Measurements from ENCODE around the gene ZDHHC3. TPM values are rescaled to one million over a fixed set of nuclear protein-coding genes. Genes with fewer than 3 reads are reported as not detected.

Gene ZDHHC3
- total and polyA plus RNA-seq, 2 experiments from 2014 or later, result 60.3 to 62.0 TPM

GRCh38 chr3:44984335-44984734 lies 8.4 kb upstream of the ZDHHC3 start:
- Histone ChIP-seq H3K4me2 (no peak overlapping the region), H2AFZ (no peak overlapping the region), H3K36me3 (replicated peaks; ENCODE audit: insufficient read depth, low read depth) (no peaks in the 10 kb centered on the region), H4K20me1 (ENCODE audit: insufficient read depth, poor library complexity, severe bottlenecking) (peaks cover 12% of the 10 kb centered on the region), H3K9me3 (ENCODE audit: low read depth) (no peaks in the 10 kb centered on the region), H3K4me1 (ENCODE audit: insufficient read depth) (no peaks in the 10 kb centered on the region), H3K27me3 (no peaks in the 10 kb centered on the region), H3K4me3 (no peak overlapping the region), H3K9me2 (replicated peaks; ENCODE audit: insufficient read depth) (no peaks in the 10 kb centered on the region), H3K79me2 (peaks cover 87% of the 10 kb centered on the region), H3K27ac (no peak overlapping the region)
- WGBS (ENCODE audit: low lambda C conversion rate, missing lambda C conversion rate), result 95% methylated on average over 2 of the region's 2 CpGs
- TF ChIP-seq CTCF (IDR thresholded peaks at IDR 0.05; ENCODE audit: poor library complexity), result no peak
- TF ChIP-seq EZH2 (IDR thresholded peaks at IDR 0.05; ENCODE audit: borderline replicate concordance), result no peak
- TF ChIP-seq EZH2phosphoT487 (IDR thresholded peaks at IDR 0.05; ENCODE audit: low read depth, severe bottlenecking, unreplicated experiment), result no peak
- no peak for DNase-seq (ENCODE audit: low spot score)

GRCh38 chr3:44983484-44983941 lies 7.5 kb upstream of the ZDHHC3 start:
- 68% methylated on average over 1 of the region's 1 CpG for WGBS (ENCODE audit: low lambda C conversion rate, missing lambda C conversion rate)
- H4K20me1 ChIP-seq (ENCODE audit: insufficient read depth, poor library complexity, severe bottlenecking), result peaks cover 12% of the 10 kb centered on the region

GRCh38 chr3:44982817-44983216 lies 6.8 kb upstream of the ZDHHC3 start:
- Histone ChIP-seq H3K4me3 (no peak overlapping the region), H2AFZ (no peak overlapping the region), H3K4me2 (no peak overlapping the region), H3K27ac (no peak overlapping the region), H3K4me1 (ENCODE audit: insufficient read depth) (peaks cover under 1% of the 10 kb centered on the region), H3K9me3 (ENCODE audit: low read depth) (no peaks in the 10 kb centered on the region), H3K9me2 (replicated peaks; ENCODE audit: insufficient read depth) (no peaks in the 10 kb centered on the region), H4K20me1 (ENCODE audit: insufficient read depth, poor library complexity, severe bottlenecking) (peaks cover 12% of the 10 kb centered on the region), H3K36me3 (replicated peaks; ENCODE audit: insufficient read depth, low read depth) (no peaks in the 10 kb centered on the region), H3K79me2 (peaks cover 89% of the 10 kb centered on the region), H3K27me3 (no peaks in the 10 kb centered on the region)
- no peak for TF ChIP-seq CTCF (IDR thresholded peaks at IDR 0.05; ENCODE audit: poor library complexity)
- TF ChIP-seq EZH2 (IDR thresholded peaks at IDR 0.05; ENCODE audit: borderline replicate concordance), result no peak
- TF ChIP-seq EZH2phosphoT487 (IDR thresholded peaks at IDR 0.05; ENCODE audit: low read depth, severe bottlenecking, unreplicated experiment), result no peak
- no peak for DNase-seq (ENCODE audit: low spot score)
- 91% methylated on average over 3 of the region's 3 CpGs for WGBS (ENCODE audit: low lambda C conversion rate, missing lambda C conversion rate)

More at GRCh38 chr3:44983484-44983941, 7.5 kb upstream of the ZDHHC3 start:
- no peak for DNase-seq (ENCODE audit: low spot score)
- Histone ChIP-seq H3K4me2 (no peak overlapping the region), H3K27me3 (no peaks in the 10 kb centered on the region), H3K79me2 (peaks cover 88% of the 10 kb centered on the region), H3K9me2 (replicated peaks; ENCODE audit: insufficient read depth) (no peaks in the 10 kb centered on the region), H2AFZ (no peak overlapping the region), H3K36me3 (replicated peaks; ENCODE audit: insufficient read depth, low read depth) (no peaks in the 10 kb centered on the region), H3K27ac (no peak overlapping the region), H3K4me1 (ENCODE audit: insufficient read depth) (no peaks in the 10 kb centered on the region), H3K4me3 (no peak overlapping the region), H3K9me3 (ENCODE audit: low read depth) (no peaks in the 10 kb centered on the region)
- TF ChIP-seq CTCF (IDR thresholded peaks at IDR 0.05; ENCODE audit: poor library complexity) (no peak), EZH2phosphoT487 (IDR thresholded peaks at IDR 0.05; ENCODE audit: low read depth, severe bottlenecking, unreplicated experiment) (no peak)

- peaks cover 9% of the 10 kb centered on the region for H3K4me1 ChIP-seq (ENCODE audit: insufficient read depth)
- H3K9me3 ChIP-seq (ENCODE audit: low read depth), result no peaks in the 10 kb centered on the region
- TF ChIP-seq EZH2phosphoT487 (IDR thresholded peaks at IDR 0.05; ENCODE audit: low read depth, severe bottlenecking, unreplicated experiment) (no peak), CTCF (IDR thresholded peaks at IDR 0.05; ENCODE audit: poor library complexity) (no peak), EZH2 (IDR thresholded peaks at IDR 0.05; ENCODE audit: borderline replicate concordance) (no peak)
- peaks cover 12% of the 10 kb centered on the region for H4K20me1 ChIP-seq (ENCODE audit: insufficient read depth, poor library complexity, severe bottlenecking)
- no peak overlapping the region for H3K4me2 ChIP-seq
- no peaks in the 10 kb centered on the region for H3K9me2 ChIP-seq (replicated peaks; ENCODE audit: insufficient read depth)
- no peak overlapping the region for H3K4me3 ChIP-seq
- no peak overlapping the region for H3K27ac ChIP-seq
- peaks cover 92% of the 10 kb centered on the region for H3K79me2 ChIP-seq
- 87% methylated on average over 4 of the region's 4 CpGs for WGBS (ENCODE audit: low lambda C conversion rate, missing lambda C conversion rate)
- H3K27me3 ChIP-seq, result no peaks in the 10 kb centered on the region
- H2AFZ ChIP-seq, result no peak overlapping the region
- DNase-seq (ENCODE audit: low spot score), result no peak
- no peaks in the 10 kb centered on the region for H3K36me3 ChIP-seq (replicated peaks; ENCODE audit: insufficient read depth, low read depth)
Observed at GRCh38 chr3:44981751-44982150, 5.8 kb upstream of the ZDHHC3 start.

Measured in hepatocyte (in vitro differentiated cells).